NCI-H1105 treated with DMSO at 0.1 percent for 48 hours (cell line): ENCODE measurements around the gene TRMT2B.
A peak's percentile ranks its signal among the peaks of the same experiment; 100 is the strongest.
"Not testable (repeated sequence)": the region's sequence is repeated elsewhere in the genome, so short reads cannot be mapped to it uniquely, and the experiment has no call there.

Experiments
- DNase-seq: peaks from one replicate; lab custom pipeline; 2025; lab: John Stamatoyannopoulos, UW

TRMT2B gene, protein sequence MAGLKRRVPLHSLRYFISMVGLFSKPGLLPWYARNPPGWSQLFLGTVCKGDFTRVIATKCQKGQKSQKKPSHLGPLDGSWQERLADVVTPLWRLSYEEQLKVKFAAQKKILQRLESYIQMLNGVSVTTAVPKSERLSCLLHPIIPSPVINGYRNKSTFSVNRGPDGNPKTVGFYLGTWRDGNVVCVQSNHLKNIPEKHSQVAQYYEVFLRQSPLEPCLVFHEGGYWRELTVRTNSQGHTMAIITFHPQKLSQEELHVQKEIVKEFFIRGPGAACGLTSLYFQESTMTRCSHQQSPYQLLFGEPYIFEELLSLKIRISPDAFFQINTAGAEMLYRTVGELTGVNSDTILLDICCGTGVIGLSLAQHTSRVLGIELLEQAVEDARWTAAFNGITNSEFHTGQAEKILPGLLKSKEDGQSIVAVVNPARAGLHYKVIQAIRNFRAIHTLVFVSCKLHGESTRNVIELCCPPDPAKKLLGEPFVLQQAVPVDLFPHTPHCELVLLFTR

DNA sequence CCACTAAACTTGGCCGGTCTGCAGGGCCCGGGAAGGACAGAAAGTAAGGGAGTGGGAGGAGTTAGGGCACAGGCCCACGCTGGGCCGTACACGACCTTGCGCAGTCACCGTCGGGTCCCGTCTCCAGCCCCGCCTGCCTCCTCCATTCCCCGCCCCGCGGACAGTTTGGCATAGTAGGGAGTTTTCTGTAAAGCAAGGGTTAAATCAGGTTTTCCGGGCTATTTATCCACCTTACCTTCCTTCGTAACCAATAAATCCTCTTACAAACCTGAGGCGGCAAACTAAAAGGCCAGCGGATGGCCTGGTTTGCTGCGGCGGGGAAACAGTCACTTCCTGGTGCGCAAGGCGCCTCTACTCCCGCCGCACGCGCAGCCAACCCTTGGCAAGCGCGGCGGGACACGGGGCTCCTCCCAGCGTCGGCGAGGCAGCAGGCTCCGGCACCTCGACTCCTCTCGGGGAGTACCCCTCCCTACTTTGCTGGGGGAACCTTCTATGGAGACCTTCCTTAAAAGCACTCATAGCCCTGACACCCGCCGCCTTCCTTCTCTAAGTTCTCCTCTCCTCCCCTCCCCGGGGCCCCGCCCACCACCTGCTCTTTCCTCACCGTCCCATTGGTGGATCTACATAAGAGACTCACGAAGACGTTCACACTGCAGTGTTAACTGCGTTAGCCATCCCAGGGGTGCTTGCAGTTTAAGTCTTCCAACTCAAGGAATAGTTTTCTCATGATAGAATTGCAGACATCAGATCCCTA is at the start of gene TRMT2B:
TRMT2B (minus strand) TSS at position 563 of the 754 bp plus-strand sequence. CDS start 9,822 bp downstream, outside the sequence.
- peak; percentile 51 for DNase-seq

DNA sequence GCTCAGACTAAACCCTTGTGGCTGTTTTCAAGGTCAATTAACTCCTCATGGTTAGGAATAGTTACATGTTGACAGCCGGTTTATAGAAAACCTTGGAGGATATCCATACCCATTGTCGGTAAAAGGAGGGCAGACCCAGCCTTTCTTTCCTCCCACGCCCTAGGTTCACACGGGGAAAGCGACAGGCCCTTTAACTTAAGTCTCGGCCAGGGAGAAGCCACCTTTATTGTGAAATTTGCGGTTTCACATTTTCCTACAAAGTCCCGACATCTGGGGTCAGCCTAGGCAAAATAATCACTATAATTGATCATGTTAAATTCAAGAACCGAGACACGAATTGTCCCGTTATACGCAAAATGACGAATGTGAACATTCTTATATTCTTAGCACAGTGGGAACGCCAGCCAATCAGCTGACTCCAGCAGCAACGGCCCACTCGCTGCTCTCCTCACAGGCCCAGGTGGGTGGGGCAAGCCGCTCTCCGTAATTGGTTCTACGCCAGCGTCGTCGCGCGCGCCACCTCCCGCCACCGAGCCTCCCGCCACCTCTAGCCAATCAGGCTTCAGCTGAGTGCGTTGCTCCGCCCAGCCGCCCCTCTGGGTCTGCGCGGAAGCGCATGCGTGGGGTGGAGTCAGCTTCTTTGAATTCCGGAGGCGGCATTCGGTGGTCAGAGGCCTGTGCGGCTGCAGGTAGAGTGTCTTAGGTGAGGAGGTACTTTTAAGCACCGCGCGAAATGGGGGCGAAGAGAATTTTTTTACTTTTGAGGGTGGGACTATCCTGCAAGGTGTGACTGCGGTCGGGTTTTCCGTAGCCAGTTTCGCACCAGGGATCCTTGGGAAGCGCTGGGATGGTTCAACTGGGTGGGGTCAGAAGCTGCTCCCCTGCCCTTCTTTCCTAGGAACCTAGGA is 45.9 kb upstream of the TRMT2B start, which contains the start of gene CENPI:
CENPI (plus strand) TSS at position 659 of the 908 bp plus-strand sequence. CDS start 2,867 bp downstream, outside the sequence.
- DNase-seq, result peak; percentile 89

DNA sequence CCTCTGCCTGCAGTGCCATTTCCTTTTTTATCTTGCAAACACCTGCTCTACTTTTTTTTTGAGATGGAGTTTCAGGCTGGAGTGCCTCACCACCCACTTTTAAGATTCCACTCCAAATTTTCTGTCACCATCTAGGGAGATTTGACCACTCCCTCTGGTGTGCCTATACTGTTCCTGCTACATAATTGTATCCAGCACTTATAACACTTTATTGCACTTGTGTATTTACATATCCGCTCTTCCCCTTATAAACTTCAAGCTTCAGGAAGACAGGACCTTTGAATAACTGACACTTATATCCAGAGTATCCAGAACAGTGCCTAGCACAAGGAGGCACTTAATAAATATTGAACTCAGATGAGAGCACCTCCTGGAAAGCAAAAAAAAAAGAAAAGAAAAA is 39.9 kb upstream of the TRMT2B start:
- DNase-seq, result no peak

DNA sequence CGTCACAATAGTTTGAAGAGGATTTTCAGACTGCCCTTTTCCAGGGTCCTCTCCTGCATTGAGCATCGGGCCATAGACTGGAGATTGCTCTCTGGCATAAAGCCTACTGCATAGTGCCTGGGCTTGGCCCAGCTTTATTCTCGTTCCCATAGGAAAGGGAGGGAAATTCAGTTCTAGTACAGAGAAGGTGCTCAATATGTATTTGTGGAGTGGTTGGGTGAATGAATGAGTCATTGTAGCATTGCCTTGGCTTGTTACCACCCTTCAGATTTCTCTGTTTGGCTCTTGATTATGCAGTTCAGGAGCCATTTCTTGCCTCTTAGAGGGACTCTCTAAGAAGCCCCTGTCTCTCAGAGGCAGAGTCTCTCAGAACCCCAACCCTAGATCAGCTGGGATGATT is 29.3 kb upstream of the TRMT2B start:
- DNase-seq, result no peak

DNA sequence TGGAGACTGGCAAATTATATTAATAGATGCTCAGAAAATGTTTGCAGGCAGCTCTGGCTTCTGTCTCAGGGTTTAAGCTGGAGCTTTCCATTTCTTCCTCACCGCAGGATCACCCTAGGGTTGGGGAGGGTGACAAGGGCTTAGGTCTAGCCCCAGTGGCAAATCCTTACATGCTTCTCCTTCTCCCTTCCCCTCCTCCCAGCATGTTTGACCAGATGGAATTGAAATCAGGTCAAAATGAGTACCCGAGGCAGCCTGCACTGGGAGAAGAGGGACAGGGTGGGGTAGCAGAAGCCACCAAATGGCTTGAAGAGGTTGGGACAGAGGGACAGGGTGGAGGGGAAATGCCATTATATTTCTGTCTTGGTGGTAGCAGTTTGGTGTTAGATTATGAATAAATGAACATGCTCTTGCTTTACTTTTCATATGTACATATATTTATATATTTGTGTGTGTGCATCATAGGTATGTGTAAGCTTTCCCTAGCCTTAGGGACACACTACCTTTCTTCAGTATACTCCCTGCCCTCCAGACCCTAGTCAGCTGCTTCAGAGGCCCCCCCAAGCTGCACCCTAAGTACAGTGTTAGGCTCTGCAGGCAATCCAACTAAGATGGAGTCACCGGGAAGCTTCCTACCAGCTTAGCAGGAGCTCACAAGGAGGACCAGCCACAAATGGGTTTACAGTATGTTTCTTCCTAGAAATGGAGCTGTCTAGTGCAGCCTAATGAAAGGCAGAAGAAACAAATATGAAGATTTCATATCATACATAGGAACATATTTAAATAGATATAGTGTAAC is 28.6 kb upstream of the TRMT2B start:
- DNase-seq, result no peak

DNA sequence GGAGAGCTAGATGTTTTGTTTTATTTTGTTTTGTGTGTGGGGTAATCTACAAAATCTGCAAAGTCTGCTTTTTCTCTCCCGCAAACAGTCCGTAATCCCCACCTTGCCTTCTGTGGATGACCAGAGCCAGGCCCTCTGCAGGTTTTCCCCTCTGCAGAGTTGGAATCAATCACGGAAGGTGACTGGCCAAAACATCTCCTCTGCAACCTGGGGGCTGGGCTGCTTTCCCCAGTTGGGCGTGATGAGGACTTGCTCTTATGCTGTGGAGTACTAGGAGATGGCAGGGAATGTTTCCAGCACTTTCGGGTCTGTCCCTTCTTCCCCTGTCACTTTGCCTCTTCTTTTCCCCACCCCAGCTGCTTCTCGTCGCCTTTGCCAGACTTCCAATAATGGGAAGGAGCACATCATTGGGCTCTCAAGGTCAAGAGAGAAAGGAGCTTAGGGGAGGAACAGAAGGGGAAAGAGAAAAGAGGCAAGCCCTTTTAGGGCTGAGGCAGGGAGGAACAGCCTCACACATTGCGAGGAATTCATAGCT is 27.9 kb upstream of the TRMT2B start:
- DNase-seq, result no peak

DNA sequence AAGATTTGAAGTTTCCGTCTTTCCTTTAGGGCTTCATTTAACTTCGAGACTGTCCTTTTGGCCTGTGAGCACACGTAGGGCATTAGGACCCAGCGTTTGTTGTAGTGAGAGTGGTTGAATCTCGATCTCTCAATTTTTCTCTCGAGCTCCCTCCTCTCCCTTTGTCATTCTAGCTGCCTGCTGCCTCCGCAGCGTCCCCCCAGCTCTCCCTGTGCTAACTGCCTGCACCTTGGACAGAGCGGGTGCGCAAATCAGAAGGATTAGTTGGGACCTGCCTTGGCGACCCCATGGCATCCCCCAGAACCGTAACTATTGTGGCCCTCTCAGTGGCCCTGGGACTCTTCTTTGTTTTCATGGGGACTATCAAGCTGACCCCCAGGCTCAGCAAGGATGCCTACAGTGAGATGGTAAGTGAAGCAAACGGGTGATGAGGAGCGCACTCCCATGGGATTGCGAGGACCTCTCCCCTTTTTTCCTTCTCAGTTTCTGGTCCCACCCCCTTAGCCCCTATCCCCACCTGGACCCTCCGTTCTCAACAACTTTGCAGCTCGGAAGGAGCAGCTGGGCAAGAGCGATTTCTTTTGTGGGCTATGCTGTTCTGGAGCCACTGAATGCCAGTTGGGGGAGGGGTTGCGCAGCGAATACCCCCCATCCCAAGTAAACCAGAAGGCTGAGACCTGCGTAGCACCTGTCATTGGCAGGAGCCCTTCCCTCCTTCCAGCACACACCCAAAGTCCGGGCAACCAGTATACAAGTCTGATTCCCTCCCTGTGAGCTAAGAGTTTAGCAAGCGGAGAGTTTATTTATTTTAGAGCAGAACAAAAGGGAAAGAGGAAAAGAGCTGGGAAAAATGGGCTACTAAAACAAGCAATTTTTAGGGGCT is 27.0 kb upstream of the TRMT2B start, which contains the start of gene TMEM35A:
TMEM35A (plus strand) TSS at position 164 of the 883 bp plus-strand sequence; CDS start at position 288, 124 bp downstream.
- peak; percentile 21 for DNase-seq

DNA sequence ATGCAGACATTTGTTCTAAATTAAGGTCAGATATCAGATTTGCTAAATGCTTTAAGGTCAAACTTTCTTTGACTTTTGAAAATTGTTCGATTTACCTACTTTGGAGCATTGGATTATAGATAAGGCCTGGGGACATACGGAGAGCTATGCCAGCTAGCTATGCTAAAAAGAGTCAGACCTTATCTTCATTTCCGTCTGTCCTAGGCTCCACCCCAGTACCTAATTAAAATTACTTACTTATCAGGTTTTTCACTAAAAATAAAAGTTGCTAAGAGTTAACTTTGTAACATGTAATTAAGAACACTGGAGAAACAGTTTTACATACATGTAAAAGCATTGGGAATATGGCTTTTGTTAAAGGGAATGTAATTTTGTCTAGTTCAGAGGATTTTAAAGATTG is 19.7 kb upstream of the TRMT2B start:
- DNase-seq, result no peak

DNA sequence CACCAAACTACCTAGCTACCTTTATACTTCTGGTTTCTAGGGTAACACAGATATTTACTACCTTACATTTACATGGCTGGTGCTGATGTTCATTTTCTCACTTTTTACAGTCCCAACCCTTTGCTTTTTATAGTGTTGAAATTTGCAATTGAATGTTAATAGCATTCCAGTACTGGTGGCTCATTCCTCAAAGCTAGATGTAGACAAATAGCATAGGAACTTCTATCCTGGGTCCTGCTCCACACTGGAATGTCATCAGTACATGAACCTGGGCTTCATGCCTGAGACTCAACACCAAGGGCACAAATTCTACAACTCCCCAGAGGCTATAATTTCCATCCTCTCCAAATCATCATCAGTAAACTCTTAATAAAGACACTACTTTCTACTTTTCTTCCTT is 10.3 kb upstream of the TRMT2B start:
- no peak for DNase-seq

DNA sequence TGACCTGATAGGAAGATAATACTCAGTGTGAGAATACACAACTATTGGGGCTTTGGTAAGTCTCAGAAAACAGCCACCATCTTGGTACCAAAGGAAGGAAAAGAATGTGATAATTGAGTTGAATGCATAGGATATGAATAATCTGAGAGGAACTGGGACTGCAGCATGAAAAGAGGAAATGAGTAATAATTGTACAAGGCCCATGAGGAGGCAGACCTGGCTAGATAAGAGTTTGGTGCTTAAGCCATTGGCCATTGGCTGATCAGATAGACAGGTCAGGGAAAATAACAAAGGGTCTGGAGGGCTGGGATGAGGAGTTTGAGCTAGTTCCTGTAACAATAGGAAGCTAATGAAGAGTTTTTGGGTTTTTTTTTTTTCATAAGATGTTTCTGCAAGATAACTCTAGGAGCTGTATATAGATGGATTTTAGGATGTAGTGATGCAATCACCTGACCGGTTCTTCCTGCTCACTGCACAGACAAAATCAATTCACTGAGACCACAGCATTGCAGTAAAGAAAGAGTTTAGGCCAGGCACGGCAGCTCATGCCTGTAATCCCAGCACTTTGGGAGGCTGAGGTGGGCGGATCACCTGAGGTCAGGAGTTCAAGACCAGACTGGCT is 5.3 kb upstream of the TRMT2B start:
- no peak for DNase-seq

DNA sequence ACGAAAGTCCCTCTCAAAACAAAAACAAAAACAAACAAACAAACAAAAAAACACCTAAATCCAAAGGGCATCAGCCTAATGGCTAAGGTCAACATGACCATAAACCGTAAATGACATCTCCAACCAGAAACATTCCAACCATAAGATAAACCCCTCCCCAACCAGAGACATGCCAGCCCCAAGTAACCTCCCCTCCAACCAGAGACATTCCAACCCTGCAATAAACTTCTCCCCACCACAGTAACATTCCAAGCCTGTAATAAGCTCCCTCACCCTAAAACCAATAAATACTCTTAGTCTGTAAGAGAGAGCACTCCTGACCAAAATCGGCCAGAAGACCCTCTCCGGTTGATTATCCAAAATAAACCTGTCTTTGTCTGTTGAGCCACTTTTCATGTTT is 4.6 kb upstream of the TRMT2B start:
- DNase-seq, result not testable (repeated sequence)

DNA sequence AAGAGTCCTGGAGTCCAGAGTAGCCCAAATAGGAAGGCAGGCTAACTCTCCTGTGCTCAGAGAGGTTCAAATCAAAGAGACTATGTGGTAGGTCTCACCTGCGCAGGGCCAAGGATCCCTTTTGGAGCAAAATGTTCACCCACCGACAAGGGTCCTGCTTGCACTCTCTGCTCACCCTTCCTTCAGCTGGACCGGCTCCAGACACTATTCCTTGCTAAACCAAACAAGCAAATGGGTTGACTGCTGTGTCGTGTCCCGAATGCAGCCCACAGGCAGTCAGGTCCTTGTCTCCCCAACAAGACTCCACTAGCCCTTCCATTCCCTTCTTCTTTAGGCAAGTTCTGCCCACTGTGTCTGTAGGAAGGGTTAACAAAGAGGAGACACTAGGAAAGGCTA is 760 bp downstream of the TRMT2B start:
- no peak for DNase-seq

DNA sequence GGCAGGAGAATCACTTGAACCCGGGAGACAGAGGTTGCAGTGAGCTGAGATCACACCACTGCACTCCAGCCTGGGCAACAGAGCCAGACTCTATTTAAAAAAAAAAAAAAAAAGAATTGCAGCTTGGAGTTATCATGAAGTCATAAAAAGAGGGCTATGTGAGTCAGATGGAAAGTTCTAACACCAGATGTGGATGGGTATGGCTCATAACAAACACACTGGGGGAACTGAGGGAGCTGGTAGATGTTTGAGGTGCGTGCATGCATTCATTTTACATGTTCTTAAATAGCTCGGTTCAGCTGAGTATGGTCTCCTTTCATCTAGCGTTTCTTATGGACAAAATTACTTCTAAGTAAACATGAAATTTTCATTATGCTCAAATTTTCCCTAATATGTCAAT is 11.7 kb downstream of the TRMT2B start:
- DNase-seq, result no peak

DNA sequence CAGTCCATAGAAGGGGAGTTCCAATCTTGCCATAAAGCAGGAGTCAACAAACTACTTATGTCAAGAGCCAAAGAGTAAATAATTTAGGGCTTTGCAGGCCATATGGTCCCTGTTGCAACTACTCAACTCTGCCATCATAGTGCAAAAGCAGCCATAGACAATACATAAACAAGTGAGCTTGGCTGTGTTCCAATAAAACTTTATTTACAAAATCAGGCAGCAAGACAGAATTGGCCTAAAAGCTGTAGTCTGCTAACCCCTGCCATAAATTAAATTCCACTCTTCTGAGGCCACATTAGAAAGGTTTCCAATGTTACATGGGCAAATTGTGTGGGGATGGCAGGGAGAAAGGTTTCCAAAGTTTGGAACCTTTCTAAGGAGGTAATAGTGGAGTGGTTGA is 14.7 kb downstream of the TRMT2B start:
- no peak for DNase-seq

DNA sequence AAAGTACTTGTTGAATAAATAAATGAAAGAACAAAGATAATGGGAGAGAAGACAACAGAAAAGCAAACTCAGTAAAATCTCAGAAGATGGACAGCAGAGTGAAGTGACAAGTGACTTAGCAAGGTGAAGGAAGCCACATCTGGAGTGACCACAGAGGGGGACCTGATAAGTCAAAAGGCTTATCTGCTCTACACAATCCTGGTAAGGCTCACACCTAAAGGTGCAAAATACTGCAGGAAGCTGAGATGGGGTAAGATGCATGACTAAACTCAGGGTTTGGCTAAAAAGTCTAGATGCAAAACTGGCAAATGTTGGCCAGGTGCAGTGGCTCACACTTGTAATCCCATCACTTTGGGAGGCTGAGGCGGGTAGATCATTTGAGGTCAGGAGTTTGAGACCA is 22.2 kb downstream of the TRMT2B start:
- no peak for DNase-seq

DNA sequence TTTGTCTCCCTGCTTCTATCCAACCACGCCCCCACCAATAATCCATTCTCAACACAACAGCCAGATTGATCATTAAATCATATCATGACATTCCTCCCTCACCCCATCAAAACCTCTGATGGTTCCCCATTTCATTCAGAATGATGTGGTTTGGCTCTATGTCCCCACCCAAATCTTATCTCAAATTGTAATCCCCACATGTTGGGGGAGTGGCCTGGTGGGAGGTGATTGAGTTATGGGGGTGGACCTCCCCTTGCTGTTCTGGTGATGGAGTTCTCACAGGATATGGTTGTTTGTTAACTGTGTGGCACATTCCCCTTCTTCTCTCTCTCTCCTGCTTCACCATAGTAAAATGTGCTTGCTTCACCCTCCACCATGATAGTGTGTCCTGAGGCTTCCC is 23.3 kb downstream of the TRMT2B start:
- no peak for DNase-seq

DNA sequence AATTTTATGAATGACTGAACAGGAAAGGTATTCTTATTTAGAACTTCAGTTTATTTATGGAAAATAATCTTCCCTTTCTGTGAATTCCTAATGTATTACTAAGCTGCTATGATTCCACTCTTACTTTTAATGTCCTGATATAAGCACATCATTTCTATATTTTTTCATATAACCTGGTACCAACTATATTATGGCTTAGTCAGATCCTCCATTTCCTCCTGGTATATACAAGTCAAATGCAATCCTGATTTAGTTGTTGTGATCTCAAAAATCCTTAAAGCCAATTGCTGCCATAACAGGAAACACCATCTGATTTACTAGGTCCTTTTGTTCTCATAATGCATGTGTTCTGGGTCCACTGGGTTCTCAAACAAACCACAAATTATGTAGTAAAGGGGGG is 26.8 kb downstream of the TRMT2B start:
- no peak for DNase-seq

DNA sequence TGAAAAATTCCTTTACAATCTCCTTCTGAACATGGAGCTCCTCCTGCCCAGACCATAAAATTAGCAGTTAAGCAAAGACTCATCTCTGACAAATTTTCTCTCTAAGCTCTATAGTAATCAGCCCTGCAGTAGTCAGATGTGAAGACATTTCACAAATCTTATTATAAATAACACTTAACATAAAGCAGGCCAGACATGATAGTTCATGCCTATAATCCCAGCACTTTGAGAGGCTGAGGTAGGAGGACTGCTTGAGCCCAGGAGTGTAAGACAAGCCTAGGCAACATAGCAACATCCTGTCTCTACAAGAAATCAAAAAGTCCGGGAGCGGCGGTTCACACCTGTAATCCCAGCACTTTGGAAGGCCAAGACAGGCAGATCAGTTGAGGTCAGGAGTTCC is 29.9 kb downstream of the TRMT2B start:
- DNase-seq, result no peak

DNA sequence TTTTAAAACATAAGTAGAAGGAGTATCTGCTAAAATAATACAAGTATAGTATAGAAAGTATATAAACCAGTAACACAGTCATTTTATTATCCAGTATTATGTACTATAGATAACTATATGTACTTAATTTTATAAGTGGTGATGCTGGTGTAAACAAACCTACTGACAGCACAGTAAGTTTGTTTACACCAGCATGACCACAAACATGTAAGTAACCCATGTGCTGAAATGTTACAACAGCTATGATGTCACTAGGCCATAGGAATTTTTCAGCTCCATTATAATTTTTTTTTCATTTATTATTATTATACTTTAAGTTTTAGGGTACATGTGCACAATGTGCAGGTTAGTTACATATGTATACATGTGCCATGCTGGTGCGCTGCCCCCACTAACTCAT is 39.9 kb downstream of the TRMT2B start:
- DNase-seq, result not testable (repeated sequence)
